Right lobe of liver (tissue), 6 donors: ENCODE data around the gene FAM131B. TPM values are rescaled to one million over a fixed set of nuclear protein-coding genes. Genes with fewer than 3 reads are reported as not detected.
A peak's percentile ranks its signal among the peaks of the same experiment; 100 is the strongest.

Experiments used
- ATAC-seq, 4 donors: fragments of 200-7000 bp; cut with Tn5 transposase; one replicate each; pipeline ENCODE4 v1.9.1; 2020; ENCODE audit warnings: mild to moderate bottlenecking in 4 of 4, moderate library complexity in 4 of 4
- DNase-seq, 3 donors: peaks; one replicate each; pipeline ENCODE4 v3.0.0-alpha.2; 2020
- H3K27ac ChIP-seq, 3 donors: fragments of 200-600 bp; one replicate each; pipeline ENCODE4 v1.8.0; 2022
- H3K27me3 ChIP-seq, 2 donors: fragments of 200-600 bp; one replicate each; pipeline ENCODE4 v1.8.0; 2022
- H3K36me3 ChIP-seq, 4 donors: fragments of 200-600 bp; sonication (generic) in 1 of 4; one replicate each; pipeline versions ENCODE4 v1.5.1 to v1.8.0; 2017 to 2022; ENCODE audit warnings: control low read depth in 1 of 4
- H3K4me1 ChIP-seq, 4 donors: fragments of 200-600 bp; sonication (generic) in 1 of 4; one replicate each; pipeline versions ENCODE4 v1.5.1 to v1.8.0; 2017 to 2022; ENCODE audit warnings: control low read depth in 1 of 4
- H3K4me3 ChIP-seq, 3 donors: fragments of 200-600 bp; one replicate each; pipeline ENCODE4 v1.8.0; 2022
- H3K9me3 ChIP-seq, 4 donors: fragments of 200-600 bp; sonication (generic) in 1 of 4; one replicate each; pipeline versions ENCODE4 v1.5.1 to v1.8.0; 2017 to 2022; ENCODE audit warnings: control low read depth in 1 of 4
- POLR2A ChIP-seq: fragments of 450-650 bp; IDR thresholded peaks from one replicate; pipeline ENCODE4 v1.6.1; 2017; ENCODE audit warnings: antibody characterized with exemption, mild to moderate bottlenecking
- WGBS: methylation state at CpG from one replicate; pipeline ENCODE4 v1.1.6; 2018; ENCODE audit warnings: low coverage, low lambda C conversion rate; ENCODE audit not compliant: insufficient coverage; ENCODE audit errors: missing lambda C conversion rate; 5-methylcytosine and 5-hydroxymethylcytosine counted together
- intact Hi-C, 2 donors: fragments of 100-400 bp; cut with DNase I; formaldehyde crosslinking; loops; one replicate each; pipeline versions ENCODE4 v1.11.2 to v1.14.1; 2022
- total RNA-seq, 6 experiments: library from RNA; depleted of rRNA in 2 of 6; stranded (reverse); fragments of >200 nt in 2 of 6; fragmentation: NEBNext Ultra II Directional in 3 of 6; extraction: Animal tissue kit (Norgen Biotek cat#: 25700) in 3 of 6; gene quantifications; one replicate each; pipeline versions ENCODE4 v1.1.0 to v1.2.4, GENCODE V29; 2016 to 2023
- TF ChIP-seq, protein P1 (sequence below), 4 donors: fragments of 200-600 bp in 3 of 4; fragments of 450-650 bp in 1 of 4; IDR thresholded peaks; one replicate each; pipeline versions ENCODE4 v1.5.1 to v1.8.0; 2016 to 2022; ENCODE audit warnings: antibody characterized with exemption in 4 of 4, mild to moderate bottlenecking in 2 of 4
- donor health status: DM: no; HTN: yes; CAD: no.
- donor health status: DM: no; HTN: no; CAD: no.
- donor health status: DM: no; HTN: no; CAD: no.
- donor health status: DM: no; HTN: yes; CAD: no.
- donor health status: DM: no; HTN: yes; CAD: no.

The FAM131B gene
- total RNA-seq, 6 experiments from 2014 or later: 0.05 to 0.51 (median 0.14) TPM

DNA sequence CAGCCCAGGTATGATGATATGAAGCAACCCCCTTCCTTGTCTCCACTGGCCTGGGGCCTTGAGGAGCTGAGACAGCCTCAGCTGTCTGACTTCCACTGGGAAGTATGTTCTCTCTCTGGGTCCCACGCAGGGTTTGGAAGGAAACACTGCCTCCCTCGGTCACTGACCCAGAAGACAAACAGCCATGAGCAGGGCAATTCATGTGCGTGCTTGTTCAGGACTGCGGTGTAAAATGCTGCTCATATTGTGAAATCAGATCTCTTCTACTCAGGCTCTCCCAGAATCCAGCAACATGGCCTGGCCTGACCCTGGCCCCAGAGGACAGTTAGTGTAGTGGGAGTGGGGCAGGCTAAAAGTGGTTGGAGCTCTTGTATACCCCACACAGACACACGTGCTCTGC, 43.9 kb downstream of the FAM131B start:
- ATAC-seq: peak; percentile 86 to 96 (median 89)
- WGBS: 8% methylated on average over 4 of the region's 5 CpGs
- H3K27me3 ChIP-seq: no peaks in the 10 kb centered on the region
- H3K27ac ChIP-seq: peak overlapping the region; percentile 11 to 70 (median 39)
- H3K9me3 ChIP-seq: no peaks in the 10 kb centered on the region
- peaks cover 0 to 30% (median 13%) of the 10 kb centered on the region in 4 donors for H3K4me1 ChIP-seq
- TF ChIP-seq, protein P1, sequence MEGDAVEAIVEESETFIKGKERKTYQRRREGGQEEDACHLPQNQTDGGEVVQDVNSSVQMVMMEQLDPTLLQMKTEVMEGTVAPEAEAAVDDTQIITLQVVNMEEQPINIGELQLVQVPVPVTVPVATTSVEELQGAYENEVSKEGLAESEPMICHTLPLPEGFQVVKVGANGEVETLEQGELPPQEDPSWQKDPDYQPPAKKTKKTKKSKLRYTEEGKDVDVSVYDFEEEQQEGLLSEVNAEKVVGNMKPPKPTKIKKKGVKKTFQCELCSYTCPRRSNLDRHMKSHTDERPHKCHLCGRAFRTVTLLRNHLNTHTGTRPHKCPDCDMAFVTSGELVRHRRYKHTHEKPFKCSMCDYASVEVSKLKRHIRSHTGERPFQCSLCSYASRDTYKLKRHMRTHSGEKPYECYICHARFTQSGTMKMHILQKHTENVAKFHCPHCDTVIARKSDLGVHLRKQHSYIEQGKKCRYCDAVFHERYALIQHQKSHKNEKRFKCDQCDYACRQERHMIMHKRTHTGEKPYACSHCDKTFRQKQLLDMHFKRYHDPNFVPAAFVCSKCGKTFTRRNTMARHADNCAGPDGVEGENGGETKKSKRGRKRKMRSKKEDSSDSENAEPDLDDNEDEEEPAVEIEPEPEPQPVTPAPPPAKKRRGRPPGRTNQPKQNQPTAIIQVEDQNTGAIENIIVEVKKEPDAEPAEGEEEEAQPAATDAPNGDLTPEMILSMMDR (IDR thresholded peaks at IDR 0.05): peak in 2 of 4 donors; percentile 31 to 34
- TF ChIP-seq POLR2A: no peak
- no peak overlapping the region for H3K4me3 ChIP-seq
- intact Hi-C loops: loop anchor here in 1 of 2 donors (10.0 kb wide), 1 partner anchor 46 kb away; the partner anchor contains the start of gene FAM131B
- DNase-seq: peak; percentile 66 to 87 (median 83)
- H3K36me3 ChIP-seq: no peaks in the 10 kb centered on the region

DNA sequence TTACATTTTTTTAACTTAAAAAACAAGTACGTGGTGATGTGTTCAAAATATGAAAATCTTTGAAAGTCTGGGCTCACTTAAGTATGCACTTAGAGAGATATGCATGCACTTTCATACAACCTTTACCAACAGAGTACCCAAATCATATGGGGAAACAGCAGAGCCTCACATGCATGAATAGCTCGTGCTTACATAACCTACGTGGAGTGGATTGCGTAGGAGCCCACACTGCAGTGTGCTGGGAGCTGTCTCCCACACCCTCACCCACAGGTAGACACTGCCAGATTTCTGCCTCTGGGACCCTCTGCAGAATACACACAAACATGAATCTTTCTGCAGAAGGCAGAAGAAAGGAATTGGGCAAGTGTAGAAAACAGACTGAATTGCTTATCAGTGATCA, 46.0 kb downstream of the FAM131B start:
- Histone ChIP-seq H3K9me3 (no peaks in the 10 kb centered on the region), H3K4me1 (peaks cover 0 to 30% (median 13%) of the 10 kb centered on the region in 4 donors), H3K4me3 (no peak overlapping the region), H3K27me3 (no peaks in the 10 kb centered on the region), H3K36me3 (no peaks in the 10 kb centered on the region), H3K27ac (no peak overlapping the region)
- intact Hi-C loops: loop anchor here in 1 of 2 donors (10.0 kb wide), 1 partner anchor 48 kb away; the partner anchor contains the start of gene FAM131B
- DNase-seq: no peak
- no peak for ATAC-seq
- 100% methylated on average over 1 of the region's 4 CpGs for WGBS
- TF ChIP-seq, protein P1 (IDR thresholded peaks at IDR 0.05): no peak
- no peak for TF ChIP-seq POLR2A

DNA sequence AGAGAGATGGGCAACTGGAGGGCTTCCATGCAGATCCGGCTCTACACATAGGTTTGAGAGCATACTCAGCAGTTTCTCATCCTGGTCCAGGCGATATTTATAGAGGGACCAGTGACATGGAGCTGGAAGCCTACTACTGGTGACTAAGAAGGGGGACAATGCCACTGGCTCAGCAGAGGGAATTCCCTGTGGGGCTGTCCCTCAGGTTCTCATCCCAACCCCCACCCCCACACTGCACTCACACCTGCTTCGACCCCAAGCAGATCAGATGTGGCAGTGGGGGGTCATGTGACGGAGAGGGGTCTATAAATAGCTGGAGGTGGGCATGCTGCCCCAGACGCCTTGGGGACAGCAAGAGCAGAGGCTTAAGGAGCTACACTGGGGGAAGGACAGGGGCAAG, 46.7 kb downstream of the FAM131B start, which contains the start of gene CLCN1:
Gene CLCN1, plus strand, starts transcription at position 336 of the 400 bp plus-strand sequence. CDS start 102 bp downstream, outside the sequence.
- Histone ChIP-seq H3K4me3 (no peak within 1 kb of the TSS), H3K27ac (no peak within 1 kb of the TSS), H3K9me3 (no peaks in the 10 kb centered on the region), H3K36me3 (no peaks in the 10 kb centered on the region), H3K27me3 (no peaks in the 10 kb centered on the region), H3K4me1 (peaks cover 0 to 29% (median 13%) of the 10 kb centered on the region in 4 donors)
- 60% methylated on average over 1 of the region's 5 CpGs for WGBS
- no peak for ATAC-seq
- no peak for DNase-seq
- TF ChIP-seq, protein P1 (IDR thresholded peaks at IDR 0.05): no peak
- TF ChIP-seq POLR2A: no peak
- intact Hi-C loops: loop anchor here in 1 of 2 donors (10.0 kb wide), 1 partner anchor 49 kb away; the partner anchor contains the start of gene FAM131B

DNA sequence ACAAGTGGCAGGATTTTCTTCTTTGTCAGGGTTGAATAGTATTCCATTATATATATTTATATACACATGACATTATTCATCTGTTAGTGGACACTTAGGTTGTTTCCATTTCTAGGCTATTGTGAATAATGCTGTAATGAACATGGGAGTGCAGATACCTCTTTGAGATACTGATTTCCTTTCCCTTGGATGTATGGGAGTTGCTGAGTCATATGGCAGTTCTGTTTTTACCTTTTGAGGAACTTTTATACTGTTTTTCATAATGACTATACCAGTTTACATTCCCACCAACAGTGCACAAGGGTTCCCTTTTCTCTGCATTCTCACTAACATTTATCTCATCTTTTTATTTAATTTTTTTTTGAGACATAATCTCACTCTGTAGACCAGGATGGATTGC, 48.4 kb downstream of the FAM131B start:
- Histone ChIP-seq H3K4me1 (peaks cover 0 to 24% (median 12%) of the 10 kb centered on the region in 4 donors), H3K4me3 (no peak overlapping the region), H3K9me3 (no peaks in the 10 kb centered on the region), H3K36me3 (no peaks in the 10 kb centered on the region), H3K27me3 (no peaks in the 10 kb centered on the region), H3K27ac (no peak overlapping the region)
- ATAC-seq (no peak), DNase-seq (no peak)
- TF ChIP-seq POLR2A: no peak
- TF ChIP-seq, protein P1 (IDR thresholded peaks at IDR 0.05): no peak
- intact Hi-C loops: loop anchor here in 1 of 2 donors (10.0 kb wide), 1 partner anchor 51 kb away; the partner anchor contains the start of gene FAM131B
